Ishikawa (cell line): ENCODE data around the gene KIAA1549.

Source experiments
- EP300 ChIP-seq: IDR thresholded peaks from 2 replicates; pipeline ENCODE4 v1.6.1; 2012; ENCODE audit warnings: borderline replicate concordance
- TF ChIP-seq, protein P1 (sequence below): IDR thresholded peaks from 2 replicates; pipeline ENCODE4 v1.6.1; 2012; ENCODE audit warnings: low read depth, mild to moderate bottlenecking
- TF ChIP-seq, protein P2 (sequence below): IDR thresholded peaks from 2 replicates; pipeline ENCODE4 v1.6.1; 2012

DNA sequence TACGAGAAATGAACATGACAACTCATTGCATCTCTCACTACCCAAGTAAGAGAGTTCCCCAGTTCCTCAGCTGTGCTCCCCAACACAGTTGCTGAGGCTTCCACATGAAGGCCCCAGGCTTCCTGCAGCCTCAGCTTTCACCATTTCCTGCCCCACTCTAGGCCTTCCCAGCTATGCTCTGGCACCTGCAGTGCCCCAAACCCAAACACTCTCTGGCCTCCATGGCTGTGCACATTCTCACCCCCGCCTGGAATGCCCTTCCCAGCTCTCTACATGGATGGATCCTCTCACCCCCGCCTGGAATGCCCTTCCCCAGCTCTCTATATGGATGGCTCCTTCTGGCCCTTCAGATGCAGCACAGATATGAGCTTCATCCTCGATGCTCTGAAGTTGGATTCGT, 61.3 kb downstream of the KIAA1549 start:
- TF ChIP-seq EP300: no peak
- TF ChIP-seq, protein P1, sequence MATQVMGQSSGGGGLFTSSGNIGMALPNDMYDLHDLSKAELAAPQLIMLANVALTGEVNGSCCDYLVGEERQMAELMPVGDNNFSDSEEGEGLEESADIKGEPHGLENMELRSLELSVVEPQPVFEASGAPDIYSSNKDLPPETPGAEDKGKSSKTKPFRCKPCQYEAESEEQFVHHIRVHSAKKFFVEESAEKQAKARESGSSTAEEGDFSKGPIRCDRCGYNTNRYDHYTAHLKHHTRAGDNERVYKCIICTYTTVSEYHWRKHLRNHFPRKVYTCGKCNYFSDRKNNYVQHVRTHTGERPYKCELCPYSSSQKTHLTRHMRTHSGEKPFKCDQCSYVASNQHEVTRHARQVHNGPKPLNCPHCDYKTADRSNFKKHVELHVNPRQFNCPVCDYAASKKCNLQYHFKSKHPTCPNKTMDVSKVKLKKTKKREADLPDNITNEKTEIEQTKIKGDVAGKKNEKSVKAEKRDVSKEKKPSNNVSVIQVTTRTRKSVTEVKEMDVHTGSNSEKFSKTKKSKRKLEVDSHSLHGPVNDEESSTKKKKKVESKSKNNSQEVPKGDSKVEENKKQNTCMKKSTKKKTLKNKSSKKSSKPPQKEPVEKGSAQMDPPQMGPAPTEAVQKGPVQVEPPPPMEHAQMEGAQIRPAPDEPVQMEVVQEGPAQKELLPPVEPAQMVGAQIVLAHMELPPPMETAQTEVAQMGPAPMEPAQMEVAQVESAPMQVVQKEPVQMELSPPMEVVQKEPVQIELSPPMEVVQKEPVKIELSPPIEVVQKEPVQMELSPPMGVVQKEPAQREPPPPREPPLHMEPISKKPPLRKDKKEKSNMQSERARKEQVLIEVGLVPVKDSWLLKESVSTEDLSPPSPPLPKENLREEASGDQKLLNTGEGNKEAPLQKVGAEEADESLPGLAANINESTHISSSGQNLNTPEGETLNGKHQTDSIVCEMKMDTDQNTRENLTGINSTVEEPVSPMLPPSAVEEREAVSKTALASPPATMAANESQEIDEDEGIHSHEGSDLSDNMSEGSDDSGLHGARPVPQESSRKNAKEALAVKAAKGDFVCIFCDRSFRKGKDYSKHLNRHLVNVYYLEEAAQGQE: no peak
- TF ChIP-seq, protein P2, sequence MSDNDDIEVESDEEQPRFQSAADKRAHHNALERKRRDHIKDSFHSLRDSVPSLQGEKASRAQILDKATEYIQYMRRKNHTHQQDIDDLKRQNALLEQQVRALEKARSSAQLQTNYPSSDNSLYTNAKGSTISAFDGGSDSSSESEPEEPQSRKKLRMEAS: no peak
